Loucy (cell line): ENCODE measurements around the gene ACVR1B.

Source experiments
- EZH2phosphoT487 ChIP-seq: fragments of 200-600 bp; IDR thresholded peaks from 2 replicates; pipeline ENCODE4 v1.6.1; 2018; ENCODE audit warnings: antibody characterized with exemption, mild to moderate bottlenecking, moderate library complexity, borderline replicate concordance
- TF ChIP-seq, protein P1 (sequence below): fragments of 200-600 bp; sonication (generic); conservative IDR thresholded peaks from 2 replicates; pipeline ENCODE4 v1.5.1; 2014; ENCODE audit warnings: mild to moderate bottlenecking, antibody characterized with exemption, low read length

DNA sequence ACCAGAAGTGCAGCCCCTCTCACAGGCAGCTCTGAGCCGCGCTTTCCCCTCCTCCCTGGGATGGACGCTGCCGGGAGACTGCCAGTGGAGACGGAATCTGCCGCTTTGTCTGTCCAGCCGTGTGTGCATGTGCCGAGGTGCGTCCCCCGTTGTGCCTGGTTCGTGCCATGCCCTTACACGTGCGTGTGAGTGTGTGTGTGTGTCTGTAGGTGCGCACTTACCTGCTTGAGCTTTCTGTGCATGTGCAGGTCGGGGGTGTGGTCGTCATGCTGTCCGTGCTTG is 43.0 kb downstream of the ACVR1B start:
- TF ChIP-seq, protein P1, sequence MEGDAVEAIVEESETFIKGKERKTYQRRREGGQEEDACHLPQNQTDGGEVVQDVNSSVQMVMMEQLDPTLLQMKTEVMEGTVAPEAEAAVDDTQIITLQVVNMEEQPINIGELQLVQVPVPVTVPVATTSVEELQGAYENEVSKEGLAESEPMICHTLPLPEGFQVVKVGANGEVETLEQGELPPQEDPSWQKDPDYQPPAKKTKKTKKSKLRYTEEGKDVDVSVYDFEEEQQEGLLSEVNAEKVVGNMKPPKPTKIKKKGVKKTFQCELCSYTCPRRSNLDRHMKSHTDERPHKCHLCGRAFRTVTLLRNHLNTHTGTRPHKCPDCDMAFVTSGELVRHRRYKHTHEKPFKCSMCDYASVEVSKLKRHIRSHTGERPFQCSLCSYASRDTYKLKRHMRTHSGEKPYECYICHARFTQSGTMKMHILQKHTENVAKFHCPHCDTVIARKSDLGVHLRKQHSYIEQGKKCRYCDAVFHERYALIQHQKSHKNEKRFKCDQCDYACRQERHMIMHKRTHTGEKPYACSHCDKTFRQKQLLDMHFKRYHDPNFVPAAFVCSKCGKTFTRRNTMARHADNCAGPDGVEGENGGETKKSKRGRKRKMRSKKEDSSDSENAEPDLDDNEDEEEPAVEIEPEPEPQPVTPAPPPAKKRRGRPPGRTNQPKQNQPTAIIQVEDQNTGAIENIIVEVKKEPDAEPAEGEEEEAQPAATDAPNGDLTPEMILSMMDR = no peak
- TF ChIP-seq EZH2phosphoT487 = no peak
